Endothelial cell of umbilical vein (primary cell): Measurements from ENCODE around the gene MED15. TPM values are rescaled to one million over a fixed set of nuclear protein-coding genes. Genes with fewer than 3 reads are reported as not detected.

Source experiments
- BruUV-seq: library from RNA; stranded (reverse); fragments of 400-500 nt; replicated peaks from 2 replicates; lab custom pipeline; 2021; lab: Mats Ljungman, UMichigan
- CTCF ChIA-PET: fragments of 300-600, 350-600 bp; sonication (Branson Sonifier 250); formaldehyde crosslinking; loops from one replicate; lab custom pipeline; 2021; ENCODE audit warnings: antibody characterized with exemption, inconsistent platforms; lab: Charles Lee
- POLR2A ChIA-PET: fragments of 300-600, 350-600 bp; sonication (Branson Sonifier 250); formaldehyde crosslinking; loops from one replicate; lab custom pipeline; 2021; ENCODE audit warnings: antibody characterized with exemption, inconsistent platforms; lab: Charles Lee
- DNase-seq: peaks from one replicate; pipeline ENCODE4 v3.0.0-alpha.2; 2011; ENCODE audit warnings: low read depth, low spot score
- FAIRE-seq: peaks from 2 replicates; lab custom pipeline; 2011; peaks lifted over from hg19 to GRCh38; lab: Jason Lieb, UNC
- H2AFZ ChIP-seq: 2 replicates; pipeline ENCODE4 v1.6.0; 2012; ENCODE audit warnings: low read depth, low read length, control low read depth, inconsistent platforms
- H3K27ac ChIP-seq: 2 replicates; pipeline ENCODE4 v1.5.1; 2011; ENCODE audit warnings: low read depth, mild to moderate bottlenecking, control low read depth, low read length, moderate library complexity; ENCODE audit not compliant: insufficient read depth
- H3K27me3 ChIP-seq, 2 experiments: 2 replicates each; pipeline versions ENCODE4 v1.6.0 to v1.6.1; 2011; ENCODE audit warnings: low read length in 2 of 2, mixed read lengths in 1 of 2; ENCODE audit not compliant: control insufficient read depth in 2 of 2, insufficient read depth in 2 of 2
- H3K36me3 ChIP-seq, 2 experiments: 2 replicates in 1 of 2; 3 replicates in 1 of 2; pipeline ENCODE4 v1.5.1; 2011; ENCODE audit warnings: low read length in 2 of 2, mild to moderate bottlenecking in 1 of 2, moderate library complexity in 1 of 2; ENCODE audit not compliant: control insufficient read depth in 2 of 2, insufficient read depth in 2 of 2; ENCODE audit errors: extremely low read depth in 1 of 2
- H3K4me1 ChIP-seq: 3 replicates; pipeline ENCODE4 v1.5.1; 2011; ENCODE audit warnings: mild to moderate bottlenecking, low read length; ENCODE audit not compliant: control insufficient read depth, insufficient read depth; ENCODE audit errors: extremely low read depth
- H3K4me2 ChIP-seq: 2 replicates; pipeline ENCODE4 v1.6.1; 2011; ENCODE audit warnings: low read length, control low read depth, mixed read lengths; ENCODE audit not compliant: insufficient read depth
- H3K4me3 ChIP-seq, 3 experiments: fragments of 200-600 bp in 1 of 3; sonication (generic), shearing (Covaris generic) in 1 of 3; replicated peaks in 1 of 3; 2 replicates each; pipeline ENCODE4 v1.5.1; 2011 to 2016; ENCODE audit warnings: control low read depth in 3 of 3, low read length in 3 of 3, mild to moderate bottlenecking in 2 of 3, inconsistent platforms in 1 of 3, low read depth in 1 of 3, moderate library complexity in 1 of 3; ENCODE audit not compliant: insufficient read depth in 1 of 3
- H3K79me2 ChIP-seq: 2 replicates; pipeline ENCODE4 v1.6.0; 2012; ENCODE audit warnings: low read length, inconsistent platforms; ENCODE audit not compliant: control insufficient read depth, insufficient read depth
- H3K9ac ChIP-seq: replicated peaks from 2 replicates; pipeline ENCODE3; 2011; ENCODE audit warnings: low read length, control low read depth; ENCODE audit not compliant: insufficient read depth; ENCODE audit errors: extremely low read depth
- H3K9me1 ChIP-seq: replicated peaks from 3 replicates; pipeline ENCODE4 v1.6.0; 2011; ENCODE audit warnings: mild to moderate bottlenecking, low read length; ENCODE audit not compliant: control insufficient read depth, insufficient read depth; ENCODE audit errors: extremely low read depth
- H3K9me3 ChIP-seq: replicated peaks from 2 replicates; pipeline ENCODE4 v1.5.1; 2012; ENCODE audit warnings: low read length, inconsistent platforms; ENCODE audit not compliant: control insufficient read depth, insufficient read depth
- H4K20me1 ChIP-seq: replicated peaks from 2 replicates; pipeline ENCODE3; 2011; ENCODE audit warnings: mild to moderate bottlenecking, low read length; ENCODE audit not compliant: control insufficient read depth, insufficient read depth; ENCODE audit errors: extremely low read depth
- CTCF ChIP-seq, 2 donors: IDR thresholded peaks; 1 replicate in 1 of 2; 2 replicates in 1 of 2; pipeline ENCODE4 v1.5.1; 2011; ENCODE audit warnings: low read length in 2 of 2, mild to moderate bottlenecking in 2 of 2, moderate library complexity in 2 of 2, control low read depth in 1 of 2, inconsistent platforms in 1 of 2, low read depth in 1 of 2; ENCODE audit not compliant: insufficient read depth in 1 of 2; ENCODE audit errors: extremely low read depth in 1 of 2
- EZH2 ChIP-seq: IDR thresholded peaks from 2 replicates; pipeline ENCODE4 v1.6.1; 2012; ENCODE audit warnings: borderline replicate concordance, low read depth, mild to moderate bottlenecking, moderate library complexity, low read length, inconsistent platforms; ENCODE audit not compliant: severe bottlenecking
- FOS ChIP-seq: IDR thresholded peaks from 2 replicates; pipeline ENCODE4 v1.6.1; 2011; ENCODE audit warnings: mild to moderate bottlenecking, low read length, moderate library complexity, borderline replicate concordance; ENCODE audit not compliant: insufficient read depth
- GATA2 ChIP-seq: IDR thresholded peaks from 2 replicates; pipeline ENCODE4 v1.7.0; 2011; ENCODE audit warnings: low read depth, mild to moderate bottlenecking, moderate library complexity, mixed read lengths, low read length; ENCODE audit not compliant: insufficient read length, insufficient read depth
- JUN ChIP-seq: IDR thresholded peaks from 2 replicates; pipeline ENCODE4 v1.6.1; 2011; ENCODE audit warnings: borderline replicate concordance, low read depth; ENCODE audit not compliant: insufficient read length, insufficient read depth
- MYC ChIP-seq: IDR thresholded peaks from one replicate; pipeline ENCODE4 v1.6.1; 2011; ENCODE audit warnings: mild to moderate bottlenecking, low read depth, low read length
- POLR2AphosphoS5 ChIP-seq: IDR thresholded peaks from 2 replicates; pipeline ENCODE4 v1.6.1; 2012; ENCODE audit warnings: low read depth, mild to moderate bottlenecking, control low read depth, low read length, moderate library complexity; ENCODE audit not compliant: insufficient read depth
- dilution Hi-C: fragments of 300-500 bp; cut with MboI; formaldehyde crosslinking; loops from one replicate; pipeline ENCODE4 v1.15.0; 2019; ENCODE audit warnings: low sequenced_read_pairs; ENCODE audit not compliant: extremely low pct_ligation_motif_present
- intact Hi-C: fragments of 100-400 bp; cut with micrococcal nuclease; formaldehyde crosslinking; loops from one replicate; pipeline ENCODE4 v1.10.0; 2022
- polyA plus RNA-seq, 4 experiments: library from polyadenylated mRNA; depleted of rRNA in 3 of 4; stranded (reverse) in 3 of 4; unstranded in 1 of 4; fragments of >200 nt; gene quantifications; 2 replicates each; pipeline versions ENCODE4 v1.2.1 to v1.2.3, GENCODE V29; 2011 to 2012; ENCODE audit warnings: missing spikeins in 1 of 4
- total RNA-seq: library from RNA; stranded (reverse); gene quantifications from 2 replicates; pipeline ENCODE4 v1.2.3, GENCODE V29; 2021

Gene MED15
- total and polyA plus RNA-seq, 2 donors (not counting 3 experiments of a cell fraction or from before 2014, with no cell fraction given), result 68.1 to 138 TPM

- Histone ChIP-seq H3K4me1 (no peaks in the 10 kb centered on the region), H3K4me2 (no peak overlapping the region), H4K20me1 (no peaks in the 10 kb centered on the region), H3K4me3 (no peak overlapping the region), H3K27me3 (no peaks in the 10 kb centered on the region), H2AFZ (no peak overlapping the region), H3K27ac (no peak overlapping the region), H3K9ac (no peak overlapping the region), H3K9me3 (no peaks in the 10 kb centered on the region), H3K9me1 (no peaks in the 10 kb centered on the region), H3K36me3 (peaks cover 29 to 78% of the 10 kb centered on the region in 2 experiments), H3K79me2 (peaks cover 7% of the 10 kb centered on the region)
- ChIA-PET CTCF (no interaction called here), POLR2A (no interaction called here)
- TF ChIP-seq EZH2, result no peak
- TF ChIP-seq POLR2AphosphoS5, result no peak
- no peak for TF ChIP-seq GATA2
- TF ChIP-seq CTCF (IDR thresholded peaks at IDR 0.05; ENCODE audit: extremely low read depth in 1 of 2, insufficient read depth in 1 of 2, low read depth in 1 of 2, low read length in 2 of 2), result no peak
- no peak for TF ChIP-seq MYC
- TF ChIP-seq JUN, result no peak
- TF ChIP-seq FOS, result no peak
- FAIRE-seq (no peak), DNase-seq (no peak)
- no TSS peak for BruUV-seq
- dilution Hi-C loops, result no loop called here
- intact Hi-C loops, result no loop called here
Measured at GRCh38 chr22:20581503-20582170, 74.2 kb downstream of the MED15 start.
